Cardiac septum (tissue), 1 donor: ENCODE results near the gene OXCT2. TPM values are rescaled to one million over a fixed set of nuclear protein-coding genes. Genes with fewer than 3 reads are reported as not detected.
A peak's percentile ranks its signal among the peaks of the same experiment; 100 is the strongest.
"Not testable (repeated sequence)": the region's sequence is repeated elsewhere in the genome, so short reads cannot be mapped to it uniquely, and the experiment has no call there.

Experiments used
- DNase-seq: peaks from one replicate; pipeline ENCODE4 v3.0.0-alpha.2; 2020; ENCODE audit warnings: low spot score
- intact Hi-C: fragments of 100-400 bp; cut with DNase I; formaldehyde crosslinking; loops from one replicate; pipeline ENCODE4 v1.14.0; 2022
- total RNA-seq: library from RNA; stranded (reverse); fragmentation: NEBNext Ultra II Directional; extraction: Animal tissue kit (Norgen Biotek cat#: 25700); gene quantifications from one replicate; pipeline ENCODE4 v1.2.1, GENCODE V29; 2021
- donor health status: DM: no; HTN: no; CAD: no.

OXCT2 gene
- total RNA-seq, 1 donor from 2014 or later, result 1.3 TPM

DNA sequence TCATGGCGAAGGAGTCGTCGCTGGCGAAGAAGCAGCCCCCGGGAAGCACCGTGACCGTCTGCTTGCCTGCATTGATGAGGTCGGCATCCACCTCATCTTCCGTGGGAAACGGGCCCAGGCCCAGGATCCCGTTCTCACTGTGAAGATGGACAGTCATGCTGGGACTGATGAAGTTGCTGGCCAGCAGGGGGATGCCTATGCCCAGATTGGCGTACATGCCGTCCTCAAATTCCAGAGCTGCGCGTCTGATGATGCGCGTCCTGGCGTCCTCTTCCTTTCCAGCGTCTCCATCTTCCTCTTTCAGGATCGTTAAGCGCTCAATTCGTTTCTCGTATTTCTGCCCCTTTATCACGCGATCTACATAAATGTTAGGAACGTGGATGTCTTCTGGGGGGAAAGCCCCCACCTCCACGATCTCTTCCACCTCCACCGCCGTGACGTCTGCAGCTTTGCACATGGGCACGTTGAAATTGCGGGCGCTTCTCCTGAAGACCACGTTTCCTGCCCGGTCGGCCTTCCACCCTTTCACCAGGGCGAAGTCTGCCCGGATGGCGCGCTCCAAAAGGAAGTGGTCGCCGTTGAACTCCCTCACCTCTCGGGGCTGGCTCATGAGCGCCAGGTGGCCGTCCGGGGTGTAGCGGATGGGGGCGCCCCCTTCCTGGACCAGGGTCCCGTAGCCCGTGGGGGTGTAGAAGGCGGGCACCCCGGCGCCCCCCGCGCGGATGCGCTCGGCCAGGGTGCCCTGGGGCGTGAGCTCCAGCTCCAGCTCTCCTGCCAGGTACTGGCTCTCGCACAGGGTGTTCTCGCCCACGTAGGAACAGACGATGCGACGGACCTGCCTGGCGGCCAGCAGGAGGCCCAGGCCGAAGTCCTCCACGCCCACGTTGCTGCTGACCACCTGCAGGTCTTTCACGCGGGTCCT lies 787 bp downstream of the OXCT2 start:
- DNase-seq, intact Hi-C loops: not testable (repeated sequence)

DNA sequence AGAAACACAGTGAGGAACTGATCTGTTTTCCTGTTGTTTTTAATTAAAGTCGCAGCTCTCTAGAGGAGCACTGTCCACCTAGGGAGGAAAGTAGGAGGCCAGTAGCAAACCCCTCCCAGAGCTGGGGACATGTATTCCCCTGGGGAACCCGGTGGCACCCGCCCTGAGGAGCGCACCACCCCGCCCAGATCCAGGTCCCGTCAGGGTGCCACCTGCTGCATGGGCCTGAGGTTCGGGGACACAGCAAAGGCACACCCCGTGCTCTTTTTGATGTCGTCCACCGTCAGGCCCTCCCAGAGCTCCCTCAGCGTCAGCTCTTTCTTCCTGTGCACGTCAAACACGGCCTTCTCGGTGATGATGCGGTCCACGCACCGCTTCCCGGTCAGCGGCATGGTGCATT lies 1.6 kb downstream of the OXCT2 start:
- peak; percentile 35 for DNase-seq
- intact Hi-C loops, result not testable (repeated sequence)

DNA sequence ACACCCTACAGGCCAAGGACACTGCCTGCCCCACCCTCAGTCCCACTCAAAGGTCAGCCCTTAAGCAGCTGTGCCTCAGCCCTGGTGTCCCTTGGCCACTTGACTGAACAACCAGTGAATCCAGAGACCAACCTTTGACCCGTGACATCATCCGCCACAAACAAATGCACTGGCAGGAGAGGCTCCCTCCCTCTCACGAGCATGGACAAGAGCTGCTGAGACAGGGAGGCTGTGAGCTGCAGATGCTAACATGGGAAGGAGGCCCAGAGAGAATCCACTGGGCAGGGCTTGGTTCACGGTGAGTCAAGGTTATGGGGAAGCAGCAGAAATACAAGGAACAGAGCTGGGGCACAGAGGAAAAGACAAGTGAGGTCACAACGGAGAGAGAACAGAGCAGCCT lies 4.7 kb downstream of the OXCT2 start:
- DNase-seq, intact Hi-C loops: not testable (repeated sequence)

- intact Hi-C loops, DNase-seq: not testable (repeated sequence)
Measured at GRCh38 chr1:39764512-39764911, 6.6 kb downstream of the OXCT2 start.

GRCh38 chr1:39763619-39764374 lies 7.4 kb downstream of the OXCT2 start:
- intact Hi-C loops, DNase-seq: not testable (repeated sequence)

DNA sequence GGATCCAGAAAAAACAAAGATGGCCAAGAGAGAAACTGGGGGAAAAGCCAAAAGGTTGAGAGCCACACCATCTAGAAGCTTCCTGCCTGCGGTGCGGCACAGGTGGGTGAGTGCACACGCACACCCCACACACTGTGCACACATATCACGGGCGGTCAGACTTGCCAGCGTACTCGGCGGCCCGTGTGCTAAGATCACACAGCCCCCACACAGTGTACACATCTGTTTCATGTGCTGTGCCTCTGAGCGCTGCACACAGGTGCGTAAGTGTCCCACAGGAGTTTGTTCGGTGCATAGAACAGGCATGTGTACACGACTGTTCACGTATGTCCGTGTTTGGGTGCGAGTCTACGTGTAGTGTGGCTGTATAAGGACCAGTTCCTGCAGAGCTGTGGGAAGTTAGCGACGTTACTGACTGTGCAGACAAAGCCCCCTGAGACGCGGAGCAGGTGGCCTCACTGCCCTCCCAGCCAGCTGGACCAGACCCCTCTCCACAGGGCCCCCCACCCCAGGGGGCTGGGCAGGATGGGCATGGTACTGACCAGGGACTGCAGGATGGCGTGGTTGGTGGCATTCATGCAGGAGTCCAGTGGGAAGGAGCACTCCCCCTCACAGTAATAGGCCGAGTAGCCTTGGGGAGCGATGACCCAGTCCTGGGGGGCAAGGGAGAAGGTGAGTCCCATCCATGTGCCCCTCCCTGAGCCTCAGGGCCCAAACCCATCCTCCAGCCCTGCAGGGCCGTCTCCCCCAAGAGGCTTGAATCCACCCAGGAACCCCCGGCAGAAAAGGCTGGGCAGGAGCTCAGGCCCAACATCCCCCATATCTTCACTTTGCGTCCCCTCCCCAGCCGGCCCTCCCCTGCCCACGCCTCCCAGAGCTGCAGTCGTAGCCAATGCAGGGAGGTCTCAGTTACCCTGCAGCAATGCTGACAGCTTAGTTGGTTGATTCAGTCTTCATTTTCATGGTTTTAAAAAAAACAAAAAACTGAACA lies 8.3 kb downstream of the OXCT2 start:
- DNase-seq, result no peak
- intact Hi-C loops, result no loop called here

- no peak for DNase-seq
- intact Hi-C loops, result no loop called here
Measured at GRCh38 chr1:39761557-39762260, 9.4 kb downstream of the OXCT2 start.

DNA sequence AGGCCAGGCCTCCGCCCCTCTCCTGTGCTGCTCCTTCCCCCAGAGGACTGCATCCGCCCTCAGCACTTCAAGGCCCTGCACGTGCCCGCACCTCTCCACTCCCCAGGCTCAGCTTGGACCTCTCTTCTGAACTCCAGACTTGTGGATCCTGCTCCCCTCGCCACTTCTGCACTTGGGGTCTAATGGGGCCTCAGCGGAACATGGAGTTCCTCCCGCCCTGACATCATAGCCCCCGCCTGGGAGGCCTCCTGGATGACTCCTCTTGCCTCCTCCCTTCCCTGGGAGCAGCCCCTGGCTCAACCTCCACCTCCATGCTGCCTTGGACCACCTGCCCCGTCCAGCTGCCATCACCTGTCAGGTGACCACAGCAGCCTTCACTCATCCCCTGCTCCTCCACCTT lies 10.1 kb downstream of the OXCT2 start:
- no peak for DNase-seq
- intact Hi-C loops, result no loop called here

DNA sequence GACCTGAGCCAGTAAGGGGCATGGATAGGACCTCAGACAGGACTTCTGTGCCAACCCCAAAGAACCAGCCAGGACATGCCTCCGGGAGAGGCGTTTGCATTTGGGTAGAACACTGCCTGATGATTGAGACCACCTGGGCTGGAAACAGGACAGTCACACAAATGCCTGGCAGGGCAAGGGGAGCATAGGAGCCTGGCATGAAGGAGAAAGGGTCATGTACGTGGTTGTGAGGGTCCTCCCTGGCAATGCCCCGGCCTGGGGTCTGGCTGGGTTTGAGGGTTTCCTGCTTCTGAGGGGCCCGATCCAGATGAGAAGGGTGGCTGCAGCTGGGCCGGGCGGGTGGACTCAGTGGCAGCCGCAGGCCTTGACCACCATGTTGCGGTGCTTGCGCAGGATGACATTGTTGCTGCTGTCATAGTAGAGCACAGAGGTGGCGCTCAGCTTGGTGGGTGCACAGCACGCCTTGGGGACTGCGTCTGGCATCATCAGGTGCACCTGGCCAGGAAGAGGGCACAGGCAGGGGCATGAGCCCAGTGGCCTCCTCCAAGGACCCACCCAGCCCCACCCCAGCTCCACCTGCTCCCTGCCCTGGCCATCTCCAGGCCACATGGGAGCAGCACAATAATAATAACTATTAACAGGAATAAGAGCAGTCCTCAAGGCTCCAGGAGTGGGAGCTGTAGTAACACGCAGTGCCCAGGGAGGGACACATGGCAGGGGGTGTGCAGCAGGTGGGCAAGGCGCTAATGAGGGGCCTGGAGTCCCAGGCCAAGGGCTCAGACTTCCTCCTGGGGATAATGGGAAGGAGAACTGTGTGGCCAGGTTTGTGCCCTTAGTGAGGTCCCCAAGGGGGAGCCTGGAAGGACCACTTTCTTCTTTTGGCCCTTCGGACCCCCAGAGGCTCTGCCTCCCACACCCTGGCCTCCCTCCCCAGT lies 10.8 kb downstream of the OXCT2 start:
- intact Hi-C loops, result no loop called here
- no peak for DNase-seq

- intact Hi-C loops, result no loop called here
- no peak for DNase-seq
Measured at GRCh38 chr1:39759436-39759726, 11.8 kb downstream of the OXCT2 start.

GRCh38 chr1:39758556-39759435 lies 12.4 kb downstream of the OXCT2 start:
- intact Hi-C loops, result no loop called here

DNA sequence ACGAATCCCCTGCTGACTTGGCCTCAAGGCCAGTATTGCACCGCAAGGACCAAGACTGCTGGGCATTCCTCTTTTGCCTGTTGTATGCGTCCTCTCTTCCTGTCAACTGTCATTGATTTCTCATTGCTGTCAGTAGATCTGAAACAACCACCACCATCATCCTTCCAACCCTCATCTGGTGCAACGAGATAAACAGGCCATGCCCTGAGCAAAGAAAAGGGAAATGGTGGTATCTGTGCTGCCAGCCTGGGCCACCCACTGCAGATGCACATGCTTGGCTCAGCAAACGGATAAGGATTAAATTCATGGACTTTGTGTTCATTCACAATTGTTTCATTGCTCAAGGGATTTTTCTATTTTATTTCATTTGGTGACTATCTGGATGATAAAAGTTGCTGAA lies 13.6 kb downstream of the OXCT2 start:
- DNase-seq, result no peak
- intact Hi-C loops, result no loop called here

More at GRCh38 chr1:39758556-39759435, 12.4 kb downstream of the OXCT2 start:
- no peak for DNase-seq

DNA sequence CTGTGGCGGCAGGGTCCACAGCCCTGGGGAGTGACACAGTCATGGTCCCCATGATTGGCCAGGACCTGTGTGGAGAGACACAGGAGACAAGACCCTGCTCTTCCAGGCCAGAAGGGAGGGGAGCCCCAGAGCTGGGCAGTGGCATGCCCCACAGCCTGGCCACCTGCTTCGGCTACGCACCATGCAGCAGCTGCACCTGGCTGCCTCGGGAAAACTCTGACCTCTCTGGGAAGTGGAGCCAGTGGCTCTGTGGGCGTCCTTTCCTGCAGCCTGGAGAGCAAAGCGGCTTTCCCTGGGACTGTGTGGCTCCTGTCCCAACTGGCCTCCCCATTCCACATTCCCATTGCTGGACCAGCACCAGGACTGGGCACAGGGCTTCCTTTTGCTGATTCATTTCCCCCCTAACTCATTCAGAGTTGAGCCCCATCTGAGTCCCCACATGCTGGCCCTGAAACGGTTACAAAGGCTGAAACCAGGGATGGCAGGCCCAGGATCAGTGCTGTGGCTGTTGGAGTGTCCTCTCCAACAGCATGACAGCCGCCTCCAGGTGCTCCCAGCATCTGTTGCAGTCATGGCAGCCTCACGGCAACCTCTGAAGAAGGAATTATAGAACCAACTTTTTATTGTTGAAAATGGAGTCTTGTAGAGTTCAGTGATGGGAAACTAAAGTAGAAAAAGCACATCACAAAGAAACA lies 15.0 kb downstream of the OXCT2 start:
- no peak for DNase-seq
- intact Hi-C loops, result no loop called here

GRCh38 chr1:39754906-39755504 lies 16.1 kb downstream of the OXCT2 start:
- DNase-seq, result no peak
- intact Hi-C loops, result no loop called here

DNA sequence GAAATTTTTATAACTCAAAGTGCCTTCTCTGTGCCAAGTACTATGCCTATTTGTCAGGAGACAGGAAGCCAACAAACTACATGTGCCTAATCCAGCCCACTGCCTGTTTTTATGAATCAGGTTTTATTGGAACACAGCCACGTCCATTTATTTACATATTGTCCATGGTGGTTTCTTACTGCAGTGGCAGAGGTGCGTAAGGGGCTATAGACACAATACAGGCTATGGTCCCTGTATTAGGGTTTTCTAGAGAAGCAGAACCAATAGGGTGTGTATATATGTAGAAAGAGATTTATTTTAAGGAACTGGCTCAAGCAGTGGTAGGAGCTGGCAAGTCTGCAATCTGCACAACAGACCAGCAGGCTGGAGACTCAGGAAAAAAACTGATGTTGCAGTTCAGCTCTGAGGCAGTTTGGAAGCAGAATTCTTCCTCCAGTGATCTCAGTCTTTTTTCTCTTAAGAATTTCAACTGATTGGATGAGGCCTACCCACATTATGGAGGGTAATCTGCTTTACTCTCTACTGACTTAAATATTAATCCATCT lies 17.1 kb downstream of the OXCT2 start:
- intact Hi-C loops, result no loop called here
- no peak for DNase-seq
